Left colon (tissue), 2 donors: ENCODE data around the gene YWHAH. TPM values are rescaled to one million over a fixed set of nuclear protein-coding genes. Genes with fewer than 3 reads are reported as not detected.

ENCODE experiments used
- ATAC-seq: fragments of 200-7000 bp; cut with Tn5 transposase; one replicate; pipeline ENCODE4 v1.9.1; 2020; ENCODE audit warnings: mild to moderate bottlenecking, moderate library complexity
- DNase-seq, 2 donors: peaks; one replicate each; pipeline ENCODE4 v3.0.0-alpha.2; 2020
- intact Hi-C, 2 donors: fragments of 100-400 bp; cut with DNase I in 1 of 2; cut with micrococcal nuclease in 1 of 2; formaldehyde crosslinking; loops; one replicate each; pipeline versions ENCODE4 v1.11.2 to v1.14.0; 2022; cut with DNase I, micrococcal nuclease
- total RNA-seq, 2 donors: library from RNA; stranded (reverse); fragmentation: NEBNext Ultra II Directional; extraction: Animal tissue kit (Norgen Biotek cat#: 25700); gene quantifications; one replicate each; pipeline ENCODE4 v1.2.1, GENCODE V29; 2021
- donor health status: DM: no; HTN: no; CAD: no.
- donor health status: DM: yes; HTN: yes; CAD: no.

The YWHAH gene
- total RNA-seq, 2 donors from 2014 or later, result 152 to 291 TPM

- DNase-seq (no peak), ATAC-seq (no peak)
- intact Hi-C loops, result no loop called here
These were observed 24.0 kb upstream of the YWHAH start for GRCh38 chr22:31920306-31920705.

DNA sequence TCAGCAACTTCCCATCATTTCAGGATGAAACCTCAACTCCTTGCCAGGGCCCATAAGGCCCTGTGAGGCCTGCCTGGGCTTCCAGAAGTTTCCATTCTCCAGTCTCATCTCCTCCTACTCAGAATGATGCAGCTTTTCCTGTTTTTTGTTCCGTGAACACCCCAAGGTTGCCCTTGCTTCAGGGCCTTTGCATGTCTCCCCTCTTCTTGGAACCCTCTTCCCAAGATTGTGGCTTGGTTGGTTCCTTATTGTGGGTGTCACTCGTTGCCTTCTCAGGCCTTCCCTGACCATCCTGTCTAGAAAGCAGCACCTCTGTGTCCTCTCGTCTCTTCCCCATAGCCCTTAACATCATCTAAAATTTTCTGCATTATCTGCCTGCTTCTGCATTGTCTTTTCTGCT is 23.2 kb upstream of the YWHAH start:
- DNase-seq (no peak), ATAC-seq (no peak)
- intact Hi-C loops, result no loop called here

DNA sequence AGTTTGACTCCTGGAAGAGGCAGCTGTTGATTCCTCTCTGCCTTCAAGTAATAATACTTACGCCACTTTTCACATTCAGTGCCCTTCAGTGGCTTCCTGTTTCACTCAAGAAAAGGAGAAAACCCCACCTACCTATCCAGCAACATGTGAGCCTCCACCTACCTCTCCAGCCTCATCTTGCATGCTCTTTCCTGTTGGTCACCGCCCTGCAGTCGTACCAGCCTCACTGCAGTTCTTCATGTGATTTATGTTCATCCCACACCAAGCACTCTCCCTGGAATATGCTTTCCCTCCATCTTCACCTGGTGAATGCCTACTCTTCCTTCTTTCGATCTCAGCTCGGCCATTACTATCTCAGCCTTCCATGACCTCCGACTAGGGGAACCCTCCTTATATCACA is 21.8 kb upstream of the YWHAH start:
- ATAC-seq (peak; percentile 40), DNase-seq (no peak)
- intact Hi-C loops, result no loop called here

GRCh38 chr22:31923136-31923535 is 21.2 kb upstream of the YWHAH start:
- intact Hi-C loops, result no loop called here
- DNase-seq, result no peak
- peak; percentile 19 for ATAC-seq

- no peak for DNase-seq
- ATAC-seq, result no peak
- intact Hi-C loops, result no loop called here
These were observed 20.6 kb upstream of the YWHAH start for GRCh38 chr22:31923747-31924146.

DNA sequence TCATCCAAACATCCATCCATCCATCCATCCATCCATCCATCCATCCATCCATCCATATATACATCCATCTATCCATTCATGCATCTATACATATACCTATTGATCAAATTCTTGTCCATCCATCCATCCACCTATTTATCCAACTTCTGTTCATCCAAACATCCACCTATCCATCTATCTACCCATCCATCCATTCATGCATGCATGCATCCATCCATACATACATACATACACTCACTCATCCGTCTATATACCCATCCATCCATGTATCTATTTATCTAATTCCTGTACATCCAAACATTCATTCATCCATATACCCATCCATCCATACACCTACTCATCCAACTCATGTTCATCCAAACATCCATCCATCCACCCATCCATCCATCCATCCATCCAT is 19.3 kb upstream of the YWHAH start:
- no peak for DNase-seq
- no peak for ATAC-seq
- intact Hi-C loops, result no loop called here

DNA sequence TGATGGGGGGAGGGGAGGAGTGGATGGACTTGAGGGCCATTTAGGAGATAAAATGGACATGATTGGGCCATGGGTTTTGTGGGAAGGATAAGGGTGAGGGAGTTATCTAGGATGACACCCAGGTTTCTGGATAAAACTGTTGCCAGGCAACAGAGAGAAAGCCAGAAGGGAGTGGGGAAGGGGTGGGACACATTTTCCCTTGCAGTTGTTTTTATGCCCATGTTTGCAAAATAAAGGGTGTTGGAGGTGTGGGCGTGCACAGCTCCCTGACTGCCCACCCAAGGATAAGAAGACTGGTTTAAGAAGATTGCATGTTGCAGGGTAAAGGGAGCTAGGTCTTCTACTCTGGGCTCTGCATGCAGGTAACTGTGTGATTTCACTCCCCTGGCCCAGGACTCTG is 18.3 kb upstream of the YWHAH start:
- intact Hi-C loops, result no loop called here
- no peak for DNase-seq
- no peak for ATAC-seq

GRCh38 chr22:31926969-31927368 is 17.4 kb upstream of the YWHAH start:
- DNase-seq (no peak), ATAC-seq (no peak)
- intact Hi-C loops, result no loop called here

GRCh38 chr22:31927562-31927961 is 16.8 kb upstream of the YWHAH start:
- ATAC-seq, result no peak
- intact Hi-C loops, result no loop called here
- no peak for DNase-seq

GRCh38 chr22:31929167-31929930 is 15.0 kb upstream of the YWHAH start:
- ATAC-seq (peak; percentile 25), DNase-seq (no peak)
- intact Hi-C loops, result no loop called here

DNA sequence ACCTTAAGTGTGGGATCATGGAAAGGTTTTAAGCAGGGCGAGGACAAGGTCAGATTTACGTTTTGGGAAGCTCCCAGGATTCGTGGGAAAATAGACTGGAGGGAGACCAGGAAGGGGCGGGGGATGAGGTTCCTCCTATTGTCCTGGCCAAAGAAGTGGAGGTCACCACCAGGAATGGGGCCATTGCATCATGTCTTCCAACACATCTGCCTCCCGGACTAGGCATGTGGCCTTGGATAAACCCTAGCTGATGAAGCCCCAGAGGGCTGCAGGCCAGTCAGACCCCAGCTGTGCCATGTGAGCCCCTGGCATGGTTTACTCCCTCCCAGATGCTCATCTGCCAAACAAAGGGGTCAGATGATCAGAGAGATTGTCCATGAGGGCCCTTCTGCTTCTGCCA is 11.5 kb upstream of the YWHAH start:
- ATAC-seq, result no peak
- DNase-seq, result no peak
- intact Hi-C loops, result no loop called here

DNA sequence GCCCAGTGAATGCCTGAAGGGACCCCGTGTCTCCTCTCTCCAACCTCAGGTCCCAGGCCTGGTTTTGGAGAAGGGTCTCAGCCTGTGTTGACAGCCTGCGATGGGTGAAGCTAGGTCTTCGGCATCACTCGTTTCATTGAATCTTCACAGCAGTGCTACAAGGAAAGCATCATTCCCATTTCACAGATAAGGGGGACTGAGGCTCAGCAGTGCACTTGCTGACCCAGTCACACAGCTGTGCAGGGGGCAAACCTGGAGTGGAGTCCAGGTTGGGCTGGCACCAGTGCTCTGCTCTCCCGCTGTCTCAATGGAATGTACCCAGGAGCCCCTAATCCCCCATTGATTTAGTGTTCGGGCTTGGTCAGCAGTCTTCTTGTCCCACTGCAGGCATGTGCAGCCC is 10.9 kb upstream of the YWHAH start:
- ATAC-seq, result no peak
- no peak for DNase-seq
- intact Hi-C loops, result no loop called here

- ATAC-seq, result no peak
- intact Hi-C loops, result no loop called here
These were observed 10.4 kb upstream of the YWHAH start for GRCh38 chr22:31933816-31934482.

GRCh38 chr22:31935961-31936635 is 8.2 kb upstream of the YWHAH start:
- DNase-seq, result no peak
- no peak for ATAC-seq

More at GRCh38 chr22:31933816-31934482, 10.4 kb upstream of the YWHAH start:
- DNase-seq, result no peak

GRCh38 chr22:31937341-31937740 is 7.0 kb upstream of the YWHAH start:
- intact Hi-C loops, result no loop called here
- no peak for DNase-seq
- no peak for ATAC-seq

More at GRCh38 chr22:31935961-31936635, 8.2 kb upstream of the YWHAH start:
- intact Hi-C loops, result no loop called here

GRCh38 chr22:31938296-31938695 is 6.0 kb upstream of the YWHAH start:
- ATAC-seq, result no peak
- DNase-seq, result no peak
- intact Hi-C loops, result no loop called here

DNA sequence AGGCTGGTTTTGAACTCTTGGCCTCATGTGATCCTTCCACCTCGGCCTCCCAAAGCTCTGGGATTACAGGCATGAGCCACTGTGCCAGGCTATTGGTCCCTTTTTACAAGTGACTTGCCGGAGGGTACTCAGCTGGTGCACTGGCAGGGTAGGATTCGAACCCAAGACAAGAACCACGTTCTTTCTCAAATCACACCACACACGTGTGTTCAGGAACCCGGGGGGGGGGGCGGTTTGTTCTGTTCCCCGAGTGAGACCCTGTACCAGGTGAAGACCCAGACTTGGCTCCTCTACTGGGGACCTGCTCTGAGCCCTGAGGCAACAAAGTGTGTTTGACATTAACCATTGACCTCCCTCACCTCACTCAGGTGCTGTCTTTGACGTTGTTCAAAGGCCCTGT is 3.8 kb upstream of the YWHAH start:
- intact Hi-C loops, result no loop called here
- no peak for DNase-seq
- no peak for ATAC-seq

DNA sequence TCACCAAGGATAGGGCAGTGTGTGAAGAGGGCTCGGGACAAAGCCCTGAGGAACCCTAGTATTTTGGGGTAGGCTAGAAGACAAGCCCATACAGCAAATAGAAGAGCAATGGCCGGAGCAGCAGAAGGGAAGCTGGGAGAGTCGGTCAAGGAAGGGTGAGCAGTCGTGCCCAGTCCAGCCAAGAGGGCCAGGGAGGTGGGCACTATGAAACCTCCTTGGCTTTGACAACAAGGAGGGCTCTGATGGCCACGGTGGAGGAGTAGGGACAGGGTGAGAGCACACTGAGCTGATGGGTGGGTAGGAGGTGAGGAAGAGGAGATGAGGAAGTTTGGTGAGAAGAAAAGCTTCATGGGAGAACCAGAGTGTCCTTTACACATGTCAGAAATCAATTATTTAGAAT is 2.2 kb upstream of the YWHAH start:
- no peak for ATAC-seq
- no peak for DNase-seq
- intact Hi-C loops, result no loop called here

- intact Hi-C loops, result no loop called here
- ATAC-seq (no peak), DNase-seq (no peak)
These were observed 943 bp upstream of the YWHAH start for GRCh38 chr22:31943206-31943977.
